HG03558 (cell line): ENCODE measurements around the gene TAF3.

ENCODE experiments used
- ATAC-seq: cut with Tn5 transposase; IDR thresholded peaks from one replicate; pipeline ENCODE4 v1.9.1; 2021; ENCODE audit warnings: moderate number of reproducible peaks; ENCODE audit not compliant: unreplicated experiment; ENCODE audit errors: extremely low read depth

TAF3 gene

GRCh38 chr10:7862121-7862514 lies 43.8 kb downstream of the TAF3 start:
- no peak for ATAC-seq

GRCh38 chr10:7866176-7866575 lies 47.9 kb downstream of the TAF3 start:
- ATAC-seq, result no peak

DNA sequence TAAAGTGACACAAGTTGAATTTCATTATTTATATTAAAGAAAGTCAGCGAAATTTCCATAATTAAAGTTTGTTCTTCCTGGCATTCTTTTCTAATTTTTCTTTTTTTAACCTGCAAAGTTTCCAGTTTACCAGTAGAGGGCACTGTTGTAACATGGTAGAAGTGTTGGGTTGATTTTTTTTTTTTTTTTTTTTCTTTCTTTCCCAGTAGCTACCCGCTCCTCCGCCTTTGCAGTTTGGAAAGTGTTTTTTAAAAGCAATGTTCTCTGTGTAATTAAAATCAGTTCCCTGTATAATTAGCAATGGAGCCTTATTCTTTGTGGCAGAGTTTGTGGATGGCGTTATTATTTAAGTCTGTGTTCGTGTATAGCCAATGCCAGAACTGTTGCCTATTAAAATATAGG lies 53.7 kb downstream of the TAF3 start:
- ATAC-seq, result no peak

GRCh38 chr10:7874864-7875263 lies 56.6 kb downstream of the TAF3 start:
- ATAC-seq, result no peak

DNA sequence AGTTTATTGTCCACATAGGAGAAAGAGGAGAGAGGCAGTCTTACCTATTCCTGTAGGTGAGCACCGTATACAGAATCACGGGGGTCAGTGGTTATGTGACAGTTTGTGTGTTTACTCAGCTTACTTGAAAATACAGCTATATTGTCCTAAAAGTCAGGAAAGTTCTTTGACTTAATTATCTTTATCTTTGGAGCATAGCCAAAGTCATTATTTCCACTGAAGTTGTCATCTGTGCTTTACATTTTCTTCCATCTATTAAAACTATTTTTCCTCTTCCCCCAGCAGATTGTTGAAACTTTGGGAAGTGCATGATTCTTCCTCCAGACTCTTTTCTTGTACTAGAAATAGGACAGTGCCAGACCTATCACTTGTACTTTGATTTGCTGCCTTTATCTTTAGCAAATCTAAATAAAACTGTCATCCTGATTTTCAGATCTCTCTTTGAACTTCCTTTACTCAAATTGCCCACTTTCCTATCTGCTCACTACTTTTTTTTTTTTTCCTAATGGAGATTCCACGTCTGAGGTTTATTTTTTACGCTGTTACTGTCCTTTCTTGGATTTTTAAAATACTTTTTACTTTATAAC lies 58.3 kb downstream of the TAF3 start:
- no peak for ATAC-seq

DNA sequence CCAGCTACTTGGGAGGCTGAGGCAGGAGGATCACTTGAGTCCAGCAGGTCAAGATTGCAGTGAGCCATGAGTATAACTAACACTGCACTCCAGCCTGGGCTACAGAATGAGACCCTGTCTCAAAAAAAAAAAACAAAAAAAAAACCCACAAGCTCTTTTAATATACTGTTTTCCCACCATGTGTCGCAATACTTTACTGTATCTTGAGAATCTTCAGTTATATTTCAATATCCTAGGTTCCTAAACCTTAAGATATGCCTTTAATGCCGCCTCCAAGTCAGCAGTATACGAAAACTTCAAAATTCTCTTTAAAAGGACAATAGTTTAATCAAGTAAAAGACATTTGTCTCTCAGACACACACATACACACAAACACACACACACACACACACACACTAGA lies 62.8 kb downstream of the TAF3 start:
- ATAC-seq, result no peak

DNA sequence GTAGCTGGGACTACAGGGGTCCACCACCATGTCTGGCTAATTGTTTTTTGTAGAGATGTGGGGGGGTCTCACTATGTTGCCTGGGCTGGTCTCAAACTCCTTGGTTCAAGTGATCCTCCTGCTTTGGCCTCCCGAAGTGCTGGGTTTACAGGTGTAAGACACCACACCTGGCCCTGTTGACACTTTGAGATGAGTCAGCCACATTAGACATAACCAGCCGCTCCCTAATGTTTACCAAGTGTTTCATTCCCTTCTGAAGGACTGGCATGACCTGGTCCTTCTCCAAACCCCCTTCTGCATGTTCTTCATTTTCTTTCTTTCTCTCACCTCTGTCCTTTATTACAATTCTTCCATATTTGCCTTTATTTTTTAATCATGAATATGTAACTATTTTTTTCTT lies 67.8 kb downstream of the TAF3 start:
- ATAC-seq, result no peak

GRCh38 chr10:7887174-7887816 lies 69.0 kb downstream of the TAF3 start:
- no peak for ATAC-seq

DNA sequence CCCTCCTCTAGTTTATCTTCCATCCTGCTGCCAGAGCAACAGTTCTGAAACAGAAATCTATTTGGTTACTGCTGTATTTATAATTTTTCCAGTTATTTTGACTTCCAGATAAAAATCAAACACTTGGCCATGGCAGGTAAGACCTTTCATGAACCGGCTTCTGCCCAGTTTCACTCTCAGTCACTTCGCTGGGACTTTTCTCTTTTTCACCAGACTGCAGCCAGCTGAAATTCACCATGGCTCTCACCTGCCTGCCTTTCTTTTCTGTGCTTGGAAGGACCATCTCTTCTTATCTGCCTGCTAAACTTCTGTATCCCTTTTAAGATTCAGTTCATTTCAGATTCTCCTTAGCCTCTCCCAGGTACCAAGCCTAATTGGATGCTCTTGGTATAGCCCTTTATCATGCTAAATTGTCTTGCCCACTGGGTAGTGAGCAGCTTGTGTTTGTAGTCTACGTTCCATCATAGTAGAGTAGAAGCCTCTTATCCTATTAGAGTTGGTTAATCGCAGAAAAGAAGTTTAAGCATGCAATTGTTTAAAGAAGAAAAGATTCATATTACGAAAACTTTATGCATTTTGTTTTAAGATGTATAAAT lies 71.7 kb downstream of the TAF3 start:
- no peak for ATAC-seq

DNA sequence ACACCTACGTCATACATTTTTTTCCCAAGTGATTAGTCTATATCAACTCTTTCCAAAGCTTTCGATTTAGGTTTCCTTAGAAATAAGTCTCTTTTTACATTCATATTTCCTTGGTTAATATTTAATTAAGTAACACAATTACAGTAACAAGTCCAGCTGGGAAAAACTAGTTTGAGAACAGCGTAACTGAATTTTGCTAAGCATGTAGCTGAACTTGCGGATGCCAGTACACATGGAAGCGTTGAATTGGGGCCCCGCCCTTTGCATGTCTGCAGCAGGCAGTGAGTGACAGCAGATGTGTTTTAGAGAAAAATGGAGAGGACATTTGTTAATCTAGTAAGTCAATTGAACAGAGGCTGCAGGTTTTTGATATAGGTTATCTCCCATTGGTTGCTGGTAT lies 72.5 kb downstream of the TAF3 start:
- ATAC-seq, result no peak

DNA sequence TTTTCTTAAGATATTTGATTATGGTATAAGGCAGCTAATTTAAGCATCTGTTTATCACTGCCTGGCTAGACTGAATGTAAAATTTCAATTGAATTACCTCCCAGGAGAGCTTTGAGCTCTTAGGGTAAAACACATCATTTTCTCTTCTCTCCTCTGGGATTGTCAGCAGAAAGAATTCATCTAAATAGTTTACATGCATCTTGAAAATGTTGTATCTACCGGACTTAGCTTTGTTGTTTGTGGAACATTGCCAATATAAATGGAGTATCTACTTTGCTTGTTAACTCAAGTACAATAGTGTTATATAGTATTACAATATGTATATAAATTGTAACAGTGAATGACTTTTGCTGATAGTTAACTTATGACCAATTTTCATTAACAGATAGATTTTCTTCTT lies 73.3 kb downstream of the TAF3 start:
- ATAC-seq, result no peak

DNA sequence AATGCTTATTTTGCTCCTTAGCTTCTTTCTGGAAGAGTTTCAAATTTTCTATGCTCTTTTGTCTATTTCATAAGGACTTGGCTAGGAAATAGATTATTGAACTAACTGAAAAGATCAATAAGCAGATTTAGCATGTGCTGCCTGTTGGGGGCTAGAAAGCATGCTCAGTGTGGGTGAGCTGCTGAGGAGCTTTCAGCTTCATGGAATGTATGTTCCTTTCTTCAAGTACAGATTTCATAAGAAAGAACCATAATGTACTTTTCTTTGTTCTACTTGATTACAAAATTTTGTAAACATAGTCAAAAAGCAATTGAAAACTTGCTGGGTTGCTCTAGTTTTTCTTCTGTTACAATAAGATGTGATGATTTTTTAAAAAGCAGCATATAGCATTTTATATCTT lies 73.8 kb downstream of the TAF3 start:
- no peak for ATAC-seq

DNA sequence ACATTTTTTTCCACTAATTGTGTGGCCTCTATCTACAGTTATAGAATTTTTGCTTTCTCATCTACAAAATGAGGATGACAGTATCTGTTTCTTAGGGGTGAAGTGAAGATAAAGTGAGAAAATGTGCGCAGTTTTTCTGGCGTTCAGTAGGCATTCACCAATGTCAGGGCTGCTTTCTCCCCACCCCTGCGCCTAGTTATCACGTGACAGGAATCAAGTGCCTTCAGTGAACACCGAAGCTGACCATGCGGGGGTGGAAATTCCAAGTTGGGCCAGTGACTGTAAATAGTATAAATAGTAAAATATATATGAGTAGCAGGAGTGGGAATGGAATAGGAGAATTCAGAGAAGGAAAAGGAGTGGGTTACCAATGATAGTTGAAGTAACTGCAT lies 77.4 kb downstream of the TAF3 start:
- no peak for ATAC-seq

- no peak for ATAC-seq
These were observed 78.0 kb downstream of the TAF3 start for GRCh38 chr10:7896297-7896696.

- ATAC-seq, result no peak
These were observed 83.0 kb downstream of the TAF3 start for GRCh38 chr10:7901256-7901655.

GRCh38 chr10:7902413-7902812 lies 84.1 kb downstream of the TAF3 start:
- ATAC-seq, result no peak

GRCh38 chr10:7903851-7904250 lies 85.5 kb downstream of the TAF3 start:
- no peak for ATAC-seq

DNA sequence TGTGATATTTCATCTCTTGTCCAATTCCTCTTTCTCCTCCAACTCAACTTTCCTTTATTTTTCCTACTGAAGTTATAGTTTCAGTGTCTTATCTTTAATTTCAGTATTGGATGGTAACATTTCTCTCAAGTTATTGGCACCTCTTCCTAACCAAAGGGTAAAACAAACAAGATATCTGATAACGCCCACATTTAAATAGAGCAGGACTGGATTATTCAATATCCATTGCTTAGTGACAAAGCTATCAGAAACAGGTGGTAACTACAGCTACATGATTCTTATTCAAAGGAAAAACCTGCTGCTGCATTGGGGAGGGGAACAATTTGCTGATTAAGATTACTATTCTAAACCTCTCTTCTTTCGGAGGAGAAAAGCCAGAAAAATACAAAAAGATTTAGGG lies 87.8 kb downstream of the TAF3 start:
- no peak for ATAC-seq

DNA sequence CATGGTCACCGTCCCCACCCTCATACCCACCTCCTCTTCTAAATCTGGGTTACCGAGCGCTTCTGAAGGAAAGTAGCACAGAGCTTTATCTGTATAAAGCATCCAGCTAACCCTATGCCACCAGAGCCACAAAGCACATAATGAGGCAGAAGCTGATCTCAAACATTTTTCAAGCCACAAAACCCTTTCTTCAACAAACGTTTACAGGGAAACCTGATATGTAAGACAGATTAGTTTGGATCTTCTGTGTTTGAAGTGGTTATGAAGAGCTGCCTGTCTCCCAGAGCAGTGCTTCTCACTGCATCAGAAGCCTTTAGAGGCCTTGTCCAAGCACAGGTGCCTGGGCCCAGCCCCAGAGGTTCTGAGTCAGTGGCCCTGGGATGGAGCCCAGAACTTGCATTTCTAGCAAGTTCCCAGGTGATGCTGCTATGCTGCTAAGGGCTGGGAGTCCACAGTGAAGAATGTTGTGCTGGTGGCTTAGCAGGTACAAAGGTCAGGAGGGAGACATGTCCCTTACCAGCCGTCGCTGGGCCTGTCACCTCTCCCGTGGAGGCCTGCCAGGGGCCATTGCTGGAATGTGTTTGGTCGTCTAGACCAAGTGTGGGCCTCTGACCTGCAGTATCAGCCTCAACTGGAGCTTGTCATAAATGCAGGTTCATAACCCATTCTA lies 90.4 kb downstream of the TAF3 start:
- no peak for ATAC-seq

GRCh38 chr10:7913126-7913872 lies 95.0 kb downstream of the TAF3 start:
- ATAC-seq, result no peak
